Dendritic cell treated with granulocyte-macrophage colony-stimulating factor and Interleukin-4, amounts not matched to agents 40 ng/mL and 50 ng/mL, for 4 days (primary cell): ENCODE measurements around the gene LDLRAD4.
A peak's percentile ranks its signal among the peaks of the same experiment; 100 is the strongest.

Experiments used
- H3K27ac Mint-ChIP-seq: one replicate; pipeline ENCODE4 v1.8.0; 2022; ENCODE audit warnings: mild to moderate bottlenecking, mixed read lengths
- H3K27me3 Mint-ChIP-seq: one replicate; pipeline ENCODE4 v1.8.0; 2022; ENCODE audit warnings: mild to moderate bottlenecking, mixed read lengths
- H3K36me3 Mint-ChIP-seq: one replicate; pipeline ENCODE4 v1.8.0; 2022; ENCODE audit warnings: low read depth, mixed read lengths
- H3K4me1 Mint-ChIP-seq: one replicate; pipeline ENCODE4 v1.8.0; 2022; ENCODE audit warnings: low read depth, mixed read lengths
- H3K4me3 Mint-ChIP-seq: one replicate; pipeline ENCODE4 v1.8.0; 2022; ENCODE audit warnings: mild to moderate bottlenecking, moderate library complexity, mixed read lengths
- H3K9me3 Mint-ChIP-seq: one replicate; pipeline ENCODE4 v1.8.0; 2022; ENCODE audit warnings: mixed read lengths
- intact Hi-C: fragments of 100-400 bp; cut with micrococcal nuclease; formaldehyde crosslinking; loops from one replicate; pipeline ENCODE4 v1.15.0; 2022

The LDLRAD4 gene

DNA sequence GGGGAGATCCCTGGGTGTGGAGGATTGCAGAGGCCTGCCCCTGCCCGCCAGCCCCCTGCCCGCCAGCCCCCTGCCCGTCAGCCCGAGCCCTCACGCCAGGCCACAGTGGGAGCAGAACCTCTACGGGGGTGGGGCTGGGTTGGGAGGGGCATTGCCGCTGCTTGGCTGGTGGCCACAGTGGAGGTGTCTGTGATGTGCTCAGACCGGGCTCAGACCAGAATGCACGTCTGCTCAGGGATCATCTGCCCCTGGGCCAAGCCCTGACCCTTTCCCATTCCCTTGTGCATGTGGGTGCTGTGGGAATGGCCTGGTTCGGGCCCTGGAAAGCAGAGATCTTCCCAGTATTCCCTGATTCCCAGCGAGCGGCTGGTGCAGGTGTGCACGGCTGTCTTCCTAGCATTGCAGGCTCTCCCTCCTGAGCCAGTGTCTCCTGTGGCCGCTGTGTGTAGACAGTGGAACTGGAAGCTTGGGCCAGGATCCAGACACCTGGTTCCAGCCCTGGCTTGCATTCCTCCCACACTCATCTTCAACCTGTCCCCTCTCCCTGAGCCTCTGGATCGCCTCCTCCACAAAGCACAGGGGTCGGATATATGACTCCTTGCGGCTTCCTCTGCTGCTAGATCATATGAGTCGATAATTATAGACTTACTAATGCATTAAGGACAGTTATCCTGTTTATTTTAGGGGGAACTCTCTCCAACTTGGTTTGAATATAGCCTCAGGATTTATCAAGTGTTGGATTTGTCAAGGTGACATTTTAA is 161.6 kb downstream of the LDLRAD4 start:
- no peak overlapping the region for H3K4me3 Mint-ChIP-seq
- H3K36me3 Mint-ChIP-seq = peaks cover 31% of the 10 kb centered on the region
- peak overlapping the region; percentile 98 for H3K27ac Mint-ChIP-seq
- H3K27me3 Mint-ChIP-seq = peaks cover 11% of the 10 kb centered on the region
- intact Hi-C loops = no loop called here
- H3K4me1 Mint-ChIP-seq = peaks cover 78% of the 10 kb centered on the region
- no peaks in the 10 kb centered on the region for H3K9me3 Mint-ChIP-seq

DNA sequence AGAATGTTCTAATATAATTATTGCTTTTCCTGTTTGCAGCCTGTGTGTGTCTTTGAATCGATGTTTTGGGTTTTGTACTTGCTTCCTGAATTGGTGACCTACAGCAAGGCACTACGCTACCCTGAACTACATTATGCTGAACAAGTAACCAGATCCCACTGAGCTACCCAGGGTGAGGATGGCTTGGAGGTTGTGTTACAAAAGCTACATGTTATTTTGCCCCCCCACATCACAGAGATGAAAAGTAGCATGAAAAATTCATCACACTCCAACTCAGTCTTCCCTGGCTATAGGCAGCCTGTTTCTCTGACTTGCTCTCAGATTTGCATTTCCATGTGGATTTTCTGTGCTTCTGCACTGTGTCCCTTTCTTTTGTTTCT is 162.1 kb downstream of the LDLRAD4 start:
- Mint-ChIP-seq H3K9me3 (no peaks in the 10 kb centered on the region), H3K4me1 (peaks cover 73% of the 10 kb centered on the region), H3K36me3 (peaks cover 31% of the 10 kb centered on the region), H3K27ac (peak overlapping the region; percentile 98), H3K4me3 (no peak overlapping the region), H3K27me3 (peaks cover 11% of the 10 kb centered on the region)
- intact Hi-C loops = no loop called here

DNA sequence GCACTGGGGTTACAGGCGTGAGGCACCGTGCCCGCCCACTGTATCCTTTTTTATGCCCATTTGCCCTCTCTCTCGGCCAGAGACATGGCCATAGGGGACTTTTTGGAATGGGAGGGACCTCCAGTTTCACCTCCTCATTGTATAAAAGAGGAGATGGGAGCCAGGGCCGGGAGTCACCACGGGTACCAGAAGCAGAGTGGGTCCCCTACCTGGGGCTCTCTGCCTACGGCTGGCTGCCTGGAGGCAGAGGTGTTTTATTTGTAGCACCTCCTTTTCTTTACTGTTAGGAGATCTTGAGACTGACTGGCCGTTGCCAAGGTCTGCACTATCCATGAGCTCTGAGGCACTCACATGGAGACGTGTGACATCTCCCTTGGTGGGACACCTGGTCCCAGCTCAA is 162.8 kb downstream of the LDLRAD4 start:
- intact Hi-C loops = no loop called here
- peaks cover 26% of the 10 kb centered on the region for H3K36me3 Mint-ChIP-seq

DNA sequence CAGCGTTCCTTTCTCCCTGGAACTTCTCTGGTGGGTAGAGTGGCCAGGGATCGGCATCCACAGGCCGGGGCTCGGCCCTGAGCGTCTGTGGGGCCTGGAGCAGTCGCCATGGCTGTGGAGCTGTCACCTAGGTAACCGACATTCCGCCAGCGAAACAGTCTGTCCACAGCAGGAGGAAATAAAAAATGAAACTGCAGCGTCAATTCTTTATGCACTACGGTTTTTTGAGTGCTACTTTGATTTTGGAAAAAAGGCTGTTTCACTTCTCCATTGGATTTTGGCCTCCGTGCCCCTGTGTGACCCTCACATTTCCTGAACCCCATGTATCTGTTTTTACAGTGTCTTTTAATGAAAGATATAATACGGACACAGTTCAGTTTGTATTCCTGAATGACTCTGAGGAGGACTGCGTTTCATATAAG is 163.4 kb downstream of the LDLRAD4 start:
- peaks cover 8% of the 10 kb centered on the region for H3K27me3 Mint-ChIP-seq
- intact Hi-C loops = loop anchor here (1.0 kb wide), 1 partner anchor 166 kb away; no protein-coding TSS in a partner anchor

More for the DNA sequence above, 162.8 kb downstream of the LDLRAD4 start:
- no peaks in the 10 kb centered on the region for H3K9me3 Mint-ChIP-seq
- H3K4me3 Mint-ChIP-seq = no peak overlapping the region
- H3K27me3 Mint-ChIP-seq = peaks cover 8% of the 10 kb centered on the region
- peaks cover 66% of the 10 kb centered on the region for H3K4me1 Mint-ChIP-seq
- H3K27ac Mint-ChIP-seq = peak overlapping the region; percentile 98

GRCh38 chr18:13382366-13382953 is 163.9 kb downstream of the LDLRAD4 start:
- intact Hi-C loops = loop anchor here (1.0 kb wide), 1 partner anchor 166 kb away; no protein-coding TSS in a partner anchor
- peaks cover 8% of the 10 kb centered on the region for H3K27me3 Mint-ChIP-seq
- peak overlapping the region; percentile 71 for H3K4me3 Mint-ChIP-seq
- no peaks in the 10 kb centered on the region for H3K9me3 Mint-ChIP-seq
- H3K4me1 Mint-ChIP-seq = peaks cover 58% of the 10 kb centered on the region
- H3K36me3 Mint-ChIP-seq = peaks cover 25% of the 10 kb centered on the region
- H3K27ac Mint-ChIP-seq = peak overlapping the region; percentile 98

More for the DNA sequence above, 163.4 kb downstream of the LDLRAD4 start:
- H3K27ac Mint-ChIP-seq = peak overlapping the region; percentile 98
- peaks cover 20% of the 10 kb centered on the region for H3K36me3 Mint-ChIP-seq
- peak overlapping the region; percentile 64 for H3K4me3 Mint-ChIP-seq
- H3K4me1 Mint-ChIP-seq = peaks cover 63% of the 10 kb centered on the region
- no peaks in the 10 kb centered on the region for H3K9me3 Mint-ChIP-seq

DNA sequence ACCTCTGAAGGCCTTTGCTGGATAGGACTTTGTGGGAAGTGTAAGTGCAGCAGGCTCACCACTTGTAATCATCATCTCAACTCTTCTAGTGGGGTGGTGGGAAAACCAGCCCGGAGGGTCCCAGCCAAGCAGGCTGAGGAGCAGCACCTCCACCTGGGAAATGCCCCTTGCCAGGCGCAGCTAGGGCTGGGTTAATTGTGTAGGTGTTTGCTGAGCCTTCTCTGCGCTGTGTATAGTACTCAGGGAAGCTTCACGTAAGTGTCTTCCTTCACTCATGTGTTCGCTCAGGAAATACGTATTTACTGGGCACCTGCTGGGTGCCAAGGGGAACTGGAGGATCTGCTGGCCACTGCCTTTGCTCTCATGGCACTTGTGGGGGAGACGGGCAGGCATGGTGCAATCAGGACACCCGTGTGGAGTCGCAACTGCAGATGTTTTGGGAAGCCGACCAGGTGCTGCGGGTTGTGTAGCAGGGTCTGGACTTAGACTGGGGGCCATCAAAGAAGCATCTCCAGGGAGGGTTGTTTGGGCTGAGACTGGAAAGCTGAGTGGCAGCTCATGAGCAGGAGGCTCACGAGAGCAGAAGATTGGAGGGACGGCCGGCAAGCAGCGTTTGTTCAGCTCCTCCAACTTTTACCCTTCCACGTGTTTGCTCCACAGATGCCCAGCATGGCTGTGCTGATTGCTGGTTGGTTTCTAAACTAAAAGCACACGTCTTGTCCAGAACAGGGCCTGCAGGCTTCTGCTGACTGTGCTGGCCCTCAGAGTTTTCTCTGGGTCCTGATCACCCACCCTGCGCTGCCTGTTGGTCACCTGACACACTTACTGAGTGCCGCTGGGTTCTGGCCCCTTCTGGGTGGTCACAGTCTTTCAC is 164.6 kb downstream of the LDLRAD4 start:
- intact Hi-C loops = loop anchor here (1.0 kb wide), 1 partner anchor 167 kb away; no protein-coding TSS in a partner anchor
- Mint-ChIP-seq H3K36me3 (peaks cover 32% of the 10 kb centered on the region), H3K9me3 (no peaks in the 10 kb centered on the region)

DNA sequence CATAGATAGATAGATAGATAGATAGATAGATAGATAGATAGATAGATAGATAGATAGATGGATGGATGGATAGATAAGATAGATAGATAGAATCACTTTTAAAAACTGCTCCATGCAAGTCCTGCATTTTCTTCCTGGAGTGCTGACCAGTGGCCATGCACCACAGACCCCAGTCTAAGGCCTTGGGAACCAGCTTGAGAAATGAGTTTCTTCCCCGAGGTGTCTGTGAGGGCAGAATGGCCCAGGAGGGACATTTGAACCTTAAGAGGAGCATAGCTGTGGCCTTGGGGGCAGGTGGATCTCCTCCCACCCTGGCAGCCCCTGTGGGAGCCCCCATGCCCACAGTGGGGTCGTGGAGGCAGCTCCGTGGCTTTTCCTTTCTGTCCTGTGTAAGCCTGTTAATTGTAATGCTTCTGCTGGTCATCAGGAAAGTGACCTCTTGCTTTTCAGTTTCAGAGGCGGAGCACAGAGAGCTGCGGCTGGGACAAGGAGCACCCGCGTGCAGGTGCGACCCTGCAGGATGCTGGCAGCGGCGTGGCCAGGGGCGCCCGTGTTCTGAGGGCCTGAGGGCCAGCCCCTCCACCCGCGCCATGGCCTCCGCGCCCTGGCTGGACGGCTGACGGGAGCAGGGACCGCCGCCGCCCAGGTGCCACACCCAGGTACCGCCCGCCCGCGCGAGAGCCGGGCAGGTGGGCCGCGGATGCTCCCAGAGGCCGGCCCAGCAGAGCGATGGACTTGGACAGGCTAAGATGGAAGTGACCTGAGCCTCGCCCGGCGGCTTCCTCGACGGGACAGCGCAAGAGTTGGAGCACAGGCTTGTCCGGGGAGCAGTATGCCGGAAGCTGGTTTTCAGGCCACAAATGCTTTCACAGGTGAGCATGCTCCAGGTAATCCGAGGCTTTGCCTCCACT is 168.6 kb downstream of the LDLRAD4 start:
- H3K4me1 Mint-ChIP-seq = peaks cover 33% of the 10 kb centered on the region
- no peaks in the 10 kb centered on the region for H3K9me3 Mint-ChIP-seq
- H3K27ac Mint-ChIP-seq = no peak overlapping the region
- no peak overlapping the region for H3K4me3 Mint-ChIP-seq
- peaks cover 45% of the 10 kb centered on the region for H3K36me3 Mint-ChIP-seq
- intact Hi-C loops = no loop called here
- H3K27me3 Mint-ChIP-seq = peaks cover 3% of the 10 kb centered on the region

More for the DNA sequence above, 164.6 kb downstream of the LDLRAD4 start:
- peaks cover 6% of the 10 kb centered on the region for H3K27me3 Mint-ChIP-seq
- H3K4me1 Mint-ChIP-seq = peaks cover 50% of the 10 kb centered on the region
- peak overlapping the region; percentile 71 for H3K4me3 Mint-ChIP-seq
- H3K27ac Mint-ChIP-seq = peak overlapping the region; percentile 98

DNA sequence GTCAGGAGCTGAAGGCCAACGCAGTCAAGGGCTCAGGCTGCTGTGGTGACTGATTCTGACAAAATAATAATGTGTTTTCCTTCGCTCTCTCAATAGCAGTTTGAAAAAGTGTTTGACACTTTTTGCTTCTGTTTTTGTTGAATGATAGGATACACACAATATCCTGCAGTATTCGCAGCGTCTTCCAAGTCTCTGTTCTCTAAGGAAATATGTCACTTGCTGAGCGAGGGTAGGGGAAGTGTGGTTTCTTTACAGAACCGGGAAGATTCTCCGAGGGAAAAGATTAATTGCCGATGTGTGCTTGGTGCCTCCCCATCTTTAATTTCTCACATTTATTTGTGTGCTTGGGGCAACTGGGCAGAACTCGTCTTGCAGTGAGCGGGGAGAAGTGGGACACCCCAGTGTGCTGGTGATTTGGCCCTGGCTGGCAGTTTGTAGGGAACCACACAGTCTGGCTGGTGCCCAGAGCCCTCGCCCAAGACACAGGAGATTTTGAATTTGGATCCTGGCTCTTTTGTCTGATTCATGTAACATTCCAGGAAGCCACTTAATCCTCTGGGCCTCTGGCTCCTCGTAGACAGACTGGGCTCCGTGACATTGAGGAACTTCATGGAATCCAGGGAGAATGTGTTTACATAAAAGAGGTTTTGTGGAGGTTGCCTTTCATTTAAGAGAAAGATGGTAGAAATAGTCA is 169.4 kb downstream of the LDLRAD4 start:
- Mint-ChIP-seq H3K4me1 (peaks cover 25% of the 10 kb centered on the region), H3K36me3 (peaks cover 40% of the 10 kb centered on the region), H3K27ac (no peak overlapping the region), H3K4me3 (no peak overlapping the region), H3K27me3 (peaks cover 3% of the 10 kb centered on the region), H3K9me3 (no peaks in the 10 kb centered on the region)
- intact Hi-C loops = no loop called here

- intact Hi-C loops = no loop called here
- H3K36me3 Mint-ChIP-seq = peaks cover 35% of the 10 kb centered on the region
- H3K27ac Mint-ChIP-seq = peak overlapping the region; percentile 35
- H3K4me3 Mint-ChIP-seq = no peak overlapping the region
- peaks cover 17% of the 10 kb centered on the region for H3K4me1 Mint-ChIP-seq
- peaks cover 3% of the 10 kb centered on the region for H3K27me3 Mint-ChIP-seq
- H3K9me3 Mint-ChIP-seq = no peaks in the 10 kb centered on the region
These were observed 170.3 kb downstream of the LDLRAD4 start for GRCh38 chr18:13388586-13389490.

GRCh38 chr18:13389491-13390131 is 171.1 kb downstream of the LDLRAD4 start:
- peak overlapping the region; percentile 35 for H3K27ac Mint-ChIP-seq
- peaks cover 13% of the 10 kb centered on the region for H3K4me1 Mint-ChIP-seq
- H3K9me3 Mint-ChIP-seq = no peaks in the 10 kb centered on the region
- H3K4me3 Mint-ChIP-seq = no peak overlapping the region
- peaks cover 3% of the 10 kb centered on the region for H3K27me3 Mint-ChIP-seq
- intact Hi-C loops = no loop called here
- peaks cover 35% of the 10 kb centered on the region for H3K36me3 Mint-ChIP-seq

- no peak overlapping the region for H3K4me3 Mint-ChIP-seq
- H3K4me1 Mint-ChIP-seq = peaks cover 14% of the 10 kb centered on the region
- intact Hi-C loops = no loop called here
- peaks cover 3% of the 10 kb centered on the region for H3K27me3 Mint-ChIP-seq
- peaks cover 35% of the 10 kb centered on the region for H3K36me3 Mint-ChIP-seq
- no peak overlapping the region for H3K27ac Mint-ChIP-seq
- H3K9me3 Mint-ChIP-seq = no peaks in the 10 kb centered on the region
These were observed 171.6 kb downstream of the LDLRAD4 start for GRCh38 chr18:13390196-13390595.
